OCI-LY7 (cell line): ENCODE data around the gene ARMC9. TPM values are rescaled to one million over a fixed set of nuclear protein-coding genes. Genes with fewer than 3 reads are reported as not detected.

Source experiments
- BruUV-seq: library from RNA; stranded (reverse); fragments of 400-500 nt; replicated peaks from 2 replicates; lab custom pipeline; 2021; lab: Mats Ljungman, UMichigan
- CTCF ChIA-PET: fragments of 300-600 bp; sonication (Branson Sonifier 250); formaldehyde crosslinking; loops from one replicate; lab custom pipeline; 2022; ENCODE audit warnings: antibody characterized with exemption; ENCODE audit not compliant: unreplicated experiment; lab: Charles Lee
- POLR2A ChIA-PET: fragments of 300-600 bp; sonication (Branson Sonifier 250); formaldehyde crosslinking; loops from one replicate; lab custom pipeline; 2022; ENCODE audit warnings: antibody characterized with exemption; lab: Charles Lee
- DNase-seq: peaks from one replicate; pipeline ENCODE4 v3.0.0-alpha.2; 2015; ENCODE audit warnings: low spot score
- H2AFZ ChIP-seq: fragments of 200-600 bp; sonication (generic), shearing (Covaris generic); 2 replicates; pipeline ENCODE4 v1.6.1; 2014; ENCODE audit warnings: mild to moderate bottlenecking, antibody characterized with exemption, low read length, moderate library complexity
- H3K27ac ChIP-seq: fragments of 200-600 bp; sonication (generic); 2 replicates; pipeline ENCODE4 v1.5.1; 2014; ENCODE audit warnings: mixed run types, low read depth, mild to moderate bottlenecking, moderate library complexity, low read length, inconsistent platforms; ENCODE audit not compliant: poor library complexity, severe bottlenecking
- H3K36me3 ChIP-seq: fragments of 200-600 bp; sonication (generic); 2 replicates; pipeline ENCODE4 v1.6.1; 2014; ENCODE audit warnings: mild to moderate bottlenecking, antibody characterized with exemption, low read length, moderate library complexity, mixed read lengths; ENCODE audit not compliant: insufficient read depth
- H3K4me1 ChIP-seq: fragments of 200-600 bp; sonication (generic); 2 replicates; pipeline ENCODE4 v1.5.1; 2014; ENCODE audit warnings: mild to moderate bottlenecking, low read length; ENCODE audit not compliant: insufficient read depth, poor library complexity, severe bottlenecking
- H3K4me2 ChIP-seq: fragments of 200-600 bp; sonication (generic); 2 replicates; pipeline ENCODE4 v1.6.1; 2014; ENCODE audit warnings: mild to moderate bottlenecking, low read length
- H3K4me3 ChIP-seq: fragments of 200-600 bp; sonication (generic); 2 replicates; pipeline ENCODE4 v1.5.1; 2014; ENCODE audit warnings: mild to moderate bottlenecking, low read depth, low read length; ENCODE audit not compliant: poor library complexity, severe bottlenecking
- H3K79me2 ChIP-seq: fragments of 200-600 bp; sonication (generic); 2 replicates; pipeline ENCODE4 v1.6.1; 2016; ENCODE audit warnings: low read depth, mild to moderate bottlenecking, low read length, moderate library complexity, mixed read lengths; ENCODE audit not compliant: insufficient read depth
- H3K9me2 ChIP-seq: fragments of 200-600 bp; sonication (generic); 2 replicates; pipeline ENCODE4 v1.6.1; 2016; ENCODE audit warnings: mild to moderate bottlenecking, low read length, mixed read lengths; ENCODE audit not compliant: insufficient read depth
- H3K9me3 ChIP-seq: fragments of 200-600 bp; sonication (generic); 2 replicates; pipeline ENCODE4 v1.6.1; 2014; ENCODE audit warnings: mild to moderate bottlenecking, mixed run types, low read length, mixed read lengths
- H4K20me1 ChIP-seq: fragments of 200-600 bp; sonication (generic); 2 replicates; pipeline ENCODE4 v1.6.1; 2014; ENCODE audit warnings: mild to moderate bottlenecking, antibody characterized with exemption, low read length, moderate library complexity, mixed read lengths; ENCODE audit not compliant: insufficient read depth
- EZH2phosphoT487 ChIP-seq: fragments of 200-600 bp; sonication (generic); IDR thresholded peaks from 2 replicates; pipeline ENCODE4 v1.6.1; 2018; ENCODE audit warnings: low read depth, borderline replicate concordance, mild to moderate bottlenecking, mixed run types, antibody characterized with exemption, low read length, moderate library complexity, mixed read lengths
- intact Hi-C: fragments of 100-400 bp; cut with micrococcal nuclease; formaldehyde crosslinking; loops from one replicate; pipeline ENCODE4 v1.10.0; 2022; ENCODE audit not compliant: unreplicated experiment
- total RNA-seq, 2 experiments: library from RNA; depleted of rRNA in 1 of 2; stranded (reverse); fragments of >200 nt in 1 of 2; shearing (Covaris generic) in 1 of 2; gene quantifications; 2 replicates each; pipeline ENCODE4 v1.2.3, GENCODE V29; 2014 to 2022
- TF ChIP-seq, protein P1 (sequence below): fragments of 200-600 bp; sonication (generic); conservative IDR thresholded peaks from 2 replicates; pipeline ENCODE4 v1.5.1; 2014; ENCODE audit warnings: mild to moderate bottlenecking, antibody characterized with exemption, low read length, moderate library complexity, mixed read lengths

ARMC9 gene
- total RNA-seq, 2 experiments from 2014 or later = 6.6 to 12.2 TPM

DNA sequence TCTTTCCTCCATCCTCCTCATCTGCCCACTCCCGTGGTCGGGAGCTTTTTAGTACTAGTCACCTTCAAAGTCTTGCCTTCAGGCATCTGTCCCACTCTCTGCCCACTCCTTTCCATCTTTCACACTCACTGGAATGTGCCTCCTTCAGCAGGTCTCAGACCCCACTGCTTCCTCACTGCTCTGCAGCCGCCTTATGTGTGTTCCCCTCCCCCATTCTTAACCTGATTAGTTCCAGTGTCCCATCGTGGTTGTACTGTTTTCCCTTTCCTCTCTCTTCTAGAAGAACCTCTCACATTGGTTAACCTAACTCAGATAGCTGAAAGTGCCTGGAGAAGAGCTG is 3.0 kb downstream of the ARMC9 start:
- Histone ChIP-seq H3K4me3 (no peak overlapping the region), H3K4me1 (peaks cover 10% of the 10 kb centered on the region), H4K20me1 (no peaks in the 10 kb centered on the region), H3K4me2 (no peak overlapping the region; the same call in 1 of the 2 replicates), H3K9me2 (no peaks in the 10 kb centered on the region), H3K9me3 (no peaks in the 10 kb centered on the region), H3K36me3 (no peaks in the 10 kb centered on the region), H3K79me2 (no peaks in the 10 kb centered on the region), H3K27ac (no peak overlapping the region), H2AFZ (no peak overlapping the region)
- TF ChIP-seq, protein P1, sequence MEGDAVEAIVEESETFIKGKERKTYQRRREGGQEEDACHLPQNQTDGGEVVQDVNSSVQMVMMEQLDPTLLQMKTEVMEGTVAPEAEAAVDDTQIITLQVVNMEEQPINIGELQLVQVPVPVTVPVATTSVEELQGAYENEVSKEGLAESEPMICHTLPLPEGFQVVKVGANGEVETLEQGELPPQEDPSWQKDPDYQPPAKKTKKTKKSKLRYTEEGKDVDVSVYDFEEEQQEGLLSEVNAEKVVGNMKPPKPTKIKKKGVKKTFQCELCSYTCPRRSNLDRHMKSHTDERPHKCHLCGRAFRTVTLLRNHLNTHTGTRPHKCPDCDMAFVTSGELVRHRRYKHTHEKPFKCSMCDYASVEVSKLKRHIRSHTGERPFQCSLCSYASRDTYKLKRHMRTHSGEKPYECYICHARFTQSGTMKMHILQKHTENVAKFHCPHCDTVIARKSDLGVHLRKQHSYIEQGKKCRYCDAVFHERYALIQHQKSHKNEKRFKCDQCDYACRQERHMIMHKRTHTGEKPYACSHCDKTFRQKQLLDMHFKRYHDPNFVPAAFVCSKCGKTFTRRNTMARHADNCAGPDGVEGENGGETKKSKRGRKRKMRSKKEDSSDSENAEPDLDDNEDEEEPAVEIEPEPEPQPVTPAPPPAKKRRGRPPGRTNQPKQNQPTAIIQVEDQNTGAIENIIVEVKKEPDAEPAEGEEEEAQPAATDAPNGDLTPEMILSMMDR = no peak
- TF ChIP-seq EZH2phosphoT487 = no peak
- BruUV-seq = no TSS peak
- POLR2A ChIA-PET = no interaction called here
- intact Hi-C loops = no loop called here
- no peak for DNase-seq
- CTCF ChIA-PET = no interaction called here

DNA sequence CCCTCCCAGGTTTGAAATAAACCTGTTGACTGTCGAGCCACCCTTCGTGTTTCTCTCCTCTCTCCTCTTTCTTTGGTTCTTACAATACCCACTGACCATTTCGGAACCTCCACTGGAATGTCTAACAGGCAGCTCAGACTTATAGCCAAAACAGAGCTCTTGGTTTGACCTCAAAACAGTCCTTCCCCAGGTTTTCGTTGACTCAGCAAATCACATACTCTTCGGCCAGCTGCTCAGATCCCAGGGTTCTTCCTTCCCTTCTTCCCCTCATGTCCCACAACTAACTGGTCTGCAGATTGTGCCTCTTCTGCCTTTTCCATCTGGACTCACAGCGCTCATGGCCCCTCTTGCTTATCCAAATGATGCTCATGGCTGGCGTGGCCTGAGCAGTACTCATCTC is 4.7 kb downstream of the ARMC9 start:
- intact Hi-C loops = no loop called here
- Histone ChIP-seq H3K27ac (no peak overlapping the region), H3K4me3 (no peak overlapping the region), H2AFZ (no peak overlapping the region), H3K36me3 (no peaks in the 10 kb centered on the region), H3K9me2 (no peaks in the 10 kb centered on the region), H3K79me2 (no peaks in the 10 kb centered on the region), H3K4me1 (peaks cover 11% of the 10 kb centered on the region), H3K9me3 (no peaks in the 10 kb centered on the region), H3K4me2 (no peak overlapping the region), H4K20me1 (no peaks in the 10 kb centered on the region)
- DNase-seq = no peak
- CTCF ChIA-PET = no interaction called here
- BruUV-seq = no TSS peak
- no peak for TF ChIP-seq EZH2phosphoT487
- TF ChIP-seq, protein P1 = no peak
- POLR2A ChIA-PET = no interaction called here

DNA sequence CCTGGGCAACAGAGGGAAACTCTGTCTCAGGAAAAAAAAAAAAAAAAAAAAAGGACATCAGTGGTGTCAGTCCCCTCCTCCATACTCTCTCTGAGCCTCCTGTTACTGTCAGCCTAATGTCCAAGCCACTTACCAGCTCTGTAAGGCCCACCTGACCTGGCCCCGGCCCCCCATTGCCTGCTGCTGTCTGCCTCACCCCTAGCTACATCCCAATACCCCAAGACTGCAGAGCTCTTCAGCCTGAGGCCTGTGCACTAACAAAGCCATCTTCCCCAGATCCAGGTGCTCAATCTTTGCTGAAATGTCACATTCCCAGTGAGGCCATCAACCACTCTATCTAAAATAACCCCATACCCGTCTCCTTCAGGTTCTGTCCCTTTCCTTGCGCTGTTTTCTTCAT is 5.7 kb downstream of the ARMC9 start:
- DNase-seq = no peak
- TF ChIP-seq EZH2phosphoT487 = no peak
- TF ChIP-seq, protein P1 = no peak
- no TSS peak for BruUV-seq
- no peak overlapping the region for H3K4me3 ChIP-seq
- no peaks in the 10 kb centered on the region for H3K9me3 ChIP-seq
- CTCF ChIA-PET = no interaction called here
- H4K20me1 ChIP-seq = no peaks in the 10 kb centered on the region
- intact Hi-C loops = no loop called here
- no peaks in the 10 kb centered on the region for H3K9me2 ChIP-seq
- peaks cover 11% of the 10 kb centered on the region for H3K4me1 ChIP-seq
- H3K36me3 ChIP-seq = no peaks in the 10 kb centered on the region
- POLR2A ChIA-PET = interaction anchor here (0.7 kb wide), 2 partner anchors 114 to 220 kb away, joined by 3 to 4 read pairs; no protein-coding TSS in a partner anchor
- H3K79me2 ChIP-seq = no peaks in the 10 kb centered on the region
- H3K4me2 ChIP-seq = no peak overlapping the region
- no peak overlapping the region for H2AFZ ChIP-seq
- H3K27ac ChIP-seq = no peak overlapping the region
